Thymus (tissue), 11 donors: ENCODE measurements around the gene NFILZ. TPM values are rescaled to one million over a fixed set of nuclear protein-coding genes. Genes with fewer than 3 reads are reported as not detected.

ENCODE experiments used
- DNase-seq, 9 donors: peaks; one replicate each; pipeline ENCODE4 v3.0.0-alpha.2; 2013; ENCODE audit warnings: low spot score in 9 of 9, low read depth in 6 of 9, missing footprints in 1 of 9
- H3K27ac ChIP-seq, 2 donors: one replicate each; pipeline ENCODE4 v1.5.1; 2013; ENCODE audit warnings: control low read depth in 1 of 2, low read depth in 1 of 2, low read length in 1 of 2, mild to moderate bottlenecking in 1 of 2, moderate library complexity in 1 of 2
- H3K27me3 ChIP-seq, 2 donors: one replicate each; pipeline ENCODE4 v1.5.1; 2013; ENCODE audit warnings: low read length in 1 of 2; ENCODE audit not compliant: control insufficient read depth in 2 of 2, insufficient read depth in 1 of 2
- H3K36me3 ChIP-seq, 2 donors: one replicate each; pipeline ENCODE4 v1.5.1; 2013; ENCODE audit warnings: low read length in 1 of 2, mild to moderate bottlenecking in 1 of 2, moderate library complexity in 1 of 2; ENCODE audit not compliant: control insufficient read depth in 2 of 2, insufficient read depth in 2 of 2
- H3K4me1 ChIP-seq, 2 donors: one replicate each; pipeline ENCODE4 v1.5.1; 2013; ENCODE audit warnings: low read length in 2 of 2; ENCODE audit not compliant: control insufficient read depth in 2 of 2, insufficient read depth in 2 of 2
- H3K4me3 ChIP-seq, 2 donors: one replicate each; pipeline ENCODE4 v1.5.1; 2013; ENCODE audit warnings: low read length in 2 of 2, control low read depth in 1 of 2, mild to moderate bottlenecking in 1 of 2
- H3K9me3 ChIP-seq, 2 donors: one replicate each; pipeline ENCODE4 v1.5.1; 2013; ENCODE audit warnings: low read length in 1 of 2, mild to moderate bottlenecking in 1 of 2; ENCODE audit not compliant: control insufficient read depth in 2 of 2, insufficient read depth in 1 of 2
- WGBS: extraction: QIAGEN DNeasy Blood & Tissue Kit; methylation state at CpG from one replicate; pipeline ENCODE4 v1.1.7; 2013; 5-methylcytosine and 5-hydroxymethylcytosine counted together
- polyA plus RNA-seq: library from polyadenylated mRNA; stranded (reverse); fragments of 200-250 nt; gene quantifications from one replicate; pipeline ENCODE4 v1.2.3, GENCODE V29; 2013
- total RNA-seq: library from RNA; stranded (reverse); fragments of 120-200 nt; gene quantifications from one replicate; pipeline ENCODE4 v1.2.4, GENCODE V29; 2013
- donor health status: healthy.

Gene NFILZ
- total and polyA plus RNA-seq, 2 donors, result not detected

DNA sequence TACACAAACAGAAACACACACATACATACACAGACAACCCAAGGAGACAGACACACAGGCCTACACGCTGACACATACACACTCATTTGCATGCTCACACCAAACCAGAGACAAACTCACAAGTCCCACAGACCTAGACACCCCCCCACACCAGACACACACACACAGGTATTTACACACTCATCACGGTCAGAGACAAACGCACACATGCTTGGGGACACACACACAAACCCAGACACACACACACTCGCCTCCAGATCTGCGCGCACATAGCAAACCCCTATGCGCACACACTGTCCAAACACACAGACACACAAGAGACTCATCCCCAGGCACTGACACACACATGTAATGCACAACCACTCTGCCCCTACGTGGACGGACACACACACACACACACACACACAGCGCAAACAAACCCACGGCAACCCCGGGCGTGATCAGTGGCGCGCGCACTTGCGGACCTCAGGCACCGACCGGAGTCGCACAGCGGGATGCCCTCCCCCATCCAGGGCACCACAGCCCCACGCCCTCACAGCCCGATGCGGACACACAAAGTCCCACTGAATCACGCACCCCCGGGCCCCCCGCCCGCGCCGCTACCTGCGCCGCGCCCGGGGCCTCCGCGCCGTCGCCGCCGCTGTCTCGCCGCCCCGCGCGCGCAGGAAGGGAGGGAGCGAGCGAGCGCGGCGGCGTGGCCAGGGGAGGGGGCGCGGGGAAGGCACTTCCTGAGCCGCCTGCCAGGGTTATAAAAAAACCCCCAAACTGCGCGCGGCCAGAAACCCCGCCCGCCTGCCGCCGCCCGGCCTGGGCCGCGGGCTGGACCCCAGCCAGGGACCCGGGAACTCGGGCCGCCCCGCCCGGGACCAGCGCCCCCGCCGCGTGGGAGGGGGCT lies 20.1 kb upstream of the NFILZ start, which contains the start of gene ADAMTS10:
Gene ADAMTS10, minus strand, starts transcription at position 675 of the 895 bp plus-strand sequence. CDS start 5,005 bp downstream, outside the sequence.
- Histone ChIP-seq H3K4me3 (peak within 1 kb of the TSS; percentile 66 to 79), H3K36me3 (no peaks in the 10 kb centered on the region), H3K4me1 (peaks cover 6 to 45% of the 10 kb centered on the region in 2 donors), H3K9me3 (peaks cover 0 to 8% of the 10 kb centered on the region in 2 donors), H3K27ac (peak within 1 kb of the TSS; percentile 68 to 69), H3K27me3 (peaks cover 0 to 11% of the 10 kb centered on the region in 2 donors)
- WGBS, result 1% methylated on average over 74 of the region's 74 CpGs
- DNase-seq, result peak in 7 of 9 donors; percentile 27 to 83 (median 59)

DNA sequence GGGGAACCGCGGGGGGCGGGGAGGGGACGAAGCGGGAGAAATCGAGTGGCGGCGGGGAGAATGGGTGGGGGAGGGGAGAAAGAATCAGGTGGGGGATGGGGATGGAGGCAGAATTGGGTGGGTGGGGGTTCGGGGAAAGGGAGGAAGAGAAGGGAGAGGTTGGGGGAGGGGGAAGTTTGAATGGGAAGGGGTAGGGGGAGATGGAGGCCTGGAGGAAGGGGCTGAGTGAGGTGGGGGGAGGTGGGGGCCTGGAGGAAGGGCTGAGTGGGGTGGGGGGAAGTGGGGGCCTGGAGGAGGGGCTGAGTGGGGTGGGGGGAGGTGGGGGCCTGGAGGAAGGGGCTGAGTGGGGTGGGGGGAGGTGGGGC lies 19.5 kb upstream of the NFILZ start:
- Histone ChIP-seq H3K4me3 (peak overlapping the region in 1 of 2 donors; percentile 66), H3K36me3 (no peaks in the 10 kb centered on the region), H3K9me3 (peaks cover 0 to 3% of the 10 kb centered on the region in 2 donors), H3K27ac (peak overlapping the region in 1 of 2 donors; percentile 68), H3K4me1 (peaks cover 6 to 47% of the 10 kb centered on the region in 2 donors), H3K27me3 (peaks cover 0 to 11% of the 10 kb centered on the region in 2 donors)
- DNase-seq, result peak in 1 of 9 donors; percentile 40
- WGBS, result 4% methylated on average over 9 of the region's 9 CpGs

DNA sequence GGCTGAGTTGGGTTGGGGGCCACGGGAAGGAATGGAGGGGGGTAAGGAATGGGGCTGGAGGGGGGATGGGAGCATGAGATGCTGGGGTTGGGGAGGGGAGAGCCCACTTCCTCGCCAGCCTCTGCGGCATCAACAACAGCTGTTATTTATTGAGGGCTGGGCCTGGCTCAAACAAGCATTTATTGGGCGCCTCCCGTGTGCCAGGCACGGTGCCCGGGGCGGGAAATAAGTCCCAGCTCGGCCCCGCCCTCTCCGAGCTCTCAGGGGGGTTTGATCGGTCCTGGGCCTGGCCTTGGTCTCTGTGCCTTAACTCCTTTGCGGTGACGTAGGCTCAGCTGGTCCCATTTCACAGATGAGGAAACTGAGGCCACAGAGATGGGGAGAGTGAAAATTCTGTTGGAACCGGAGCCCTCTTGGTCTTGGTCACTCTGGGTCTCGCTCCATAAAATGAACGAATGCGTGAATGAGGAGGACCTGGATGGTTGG lies 19.0 kb upstream of the NFILZ start:
- peak in 5 of 9 donors; percentile 28 to 65 (median 46) for DNase-seq
- Histone ChIP-seq H3K36me3 (no peaks in the 10 kb centered on the region), H3K4me3 (no peak overlapping the region), H3K9me3 (peaks cover 0 to 3% of the 10 kb centered on the region in 2 donors), H3K4me1 (peaks cover 6 to 47% of the 10 kb centered on the region in 2 donors), H3K27ac (peak overlapping the region; percentile 33 to 69), H3K27me3 (peaks cover 0 to 12% of the 10 kb centered on the region in 2 donors)
- WGBS, result 47% methylated on average over 18 of the region's 18 CpGs

DNA sequence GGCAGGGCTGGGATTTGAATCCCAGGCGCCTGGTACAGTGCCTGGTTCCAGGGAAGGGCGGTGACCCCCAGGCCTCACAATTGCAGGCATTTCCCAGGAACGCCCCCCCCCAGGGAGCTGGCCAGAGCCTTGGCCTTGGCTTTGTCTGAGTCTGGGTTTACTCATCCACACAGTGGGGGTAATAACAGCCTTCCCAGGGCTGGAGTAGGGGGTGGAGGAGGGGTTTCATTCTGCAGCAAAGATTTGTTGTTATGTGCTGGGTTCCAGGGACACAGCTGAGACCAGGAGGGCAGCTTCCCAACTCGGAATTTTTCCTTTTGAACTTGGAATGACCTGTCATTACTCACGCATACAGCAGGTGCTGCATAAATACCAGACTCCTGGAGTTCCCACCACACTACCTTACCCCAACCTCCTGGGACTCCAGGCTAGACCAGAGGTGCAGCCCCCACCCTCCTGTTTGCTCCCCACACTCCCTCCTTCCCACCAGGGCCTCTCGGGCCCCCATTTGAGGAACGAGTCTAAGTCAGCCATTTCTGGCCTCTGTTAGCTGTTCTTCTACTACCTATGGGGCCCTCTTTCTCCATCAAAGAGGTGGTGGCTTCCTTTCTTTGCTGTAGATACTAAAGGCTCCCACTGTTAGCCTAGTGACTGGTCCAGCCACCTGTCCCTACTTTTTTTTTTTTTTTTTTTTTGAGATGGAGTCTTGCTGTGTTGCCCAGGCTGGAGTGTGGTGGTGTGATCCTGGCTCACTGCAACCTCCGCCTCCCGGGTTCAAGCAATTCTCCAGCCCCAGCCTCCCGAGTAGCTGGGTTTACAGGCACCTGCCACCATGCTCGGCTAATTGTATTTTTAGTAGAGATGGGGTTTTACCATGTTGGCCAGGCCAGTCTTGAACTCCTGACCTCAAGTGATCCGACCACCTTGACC lies 18.3 kb upstream of the NFILZ start:
- no peak overlapping the region for H3K4me3 ChIP-seq
- H3K36me3 ChIP-seq, result no peaks in the 10 kb centered on the region
- H3K4me1 ChIP-seq, result peaks cover 6 to 47% of the 10 kb centered on the region in 2 donors
- peak overlapping the region; percentile 22 to 69 for H3K27ac ChIP-seq
- H3K27me3 ChIP-seq, result peaks cover 0 to 14% of the 10 kb centered on the region in 2 donors
- peaks cover 0 to 3% of the 10 kb centered on the region in 2 donors for H3K9me3 ChIP-seq
- peak in 1 of 9 donors; percentile 57 for DNase-seq
- WGBS, result 79% methylated on average over 12 of the region's 12 CpGs

DNA sequence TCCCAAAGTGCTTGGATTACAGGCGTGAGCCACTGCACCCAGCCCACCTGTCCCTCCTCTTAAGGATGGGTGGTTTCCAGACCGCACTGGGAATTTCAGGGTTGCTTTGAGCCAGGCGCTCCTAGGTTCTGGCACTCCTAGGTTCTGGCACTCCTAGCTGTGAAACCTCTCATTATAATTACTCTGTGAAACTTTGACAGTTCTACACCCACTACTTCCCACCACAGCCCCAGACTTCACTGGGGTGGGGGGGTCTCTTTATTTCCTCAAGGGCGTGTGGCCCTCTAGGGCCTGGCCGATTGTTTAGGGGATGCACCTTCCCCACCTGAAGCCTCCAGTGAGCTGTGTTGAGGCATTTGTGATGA lies 17.6 kb upstream of the NFILZ start:
- no peak overlapping the region for H3K4me3 ChIP-seq
- peaks cover 0 to 20% of the 10 kb centered on the region in 2 donors for H3K27me3 ChIP-seq
- peak in 1 of 9 donors; percentile 39 for DNase-seq
- WGBS, result 70% methylated on average over 5 of the region's 5 CpGs
- no peaks in the 10 kb centered on the region for H3K36me3 ChIP-seq
- peaks cover 0 to 3% of the 10 kb centered on the region in 2 donors for H3K9me3 ChIP-seq
- H3K4me1 ChIP-seq, result peaks cover 6 to 47% of the 10 kb centered on the region in 2 donors
- no peak overlapping the region for H3K27ac ChIP-seq

DNA sequence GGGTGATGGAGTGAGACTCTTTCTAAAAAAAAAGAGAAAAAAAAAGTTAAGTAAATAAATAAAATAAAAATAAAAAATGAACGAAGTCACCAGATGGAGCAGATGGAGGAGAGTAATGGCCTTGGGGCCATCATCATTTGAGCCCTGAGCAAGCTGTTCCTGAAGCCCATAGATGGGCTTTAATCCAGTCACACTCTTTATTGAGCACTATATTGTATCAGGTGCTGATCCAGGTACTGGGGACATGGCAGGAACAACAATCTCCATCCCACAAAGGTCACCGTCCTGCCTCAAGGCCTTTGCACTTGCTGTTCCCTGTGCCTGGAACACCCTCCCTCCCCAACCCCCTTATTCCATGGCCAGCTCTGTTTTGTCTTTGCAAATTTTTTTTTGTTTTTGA lies 16.0 kb upstream of the NFILZ start:
- Histone ChIP-seq H3K9me3 (peaks cover 0 to 3% of the 10 kb centered on the region in 2 donors), H3K27ac (no peak overlapping the region), H3K4me3 (no peak overlapping the region), H3K4me1 (peaks cover 6 to 32% of the 10 kb centered on the region in 2 donors), H3K36me3 (no peaks in the 10 kb centered on the region), H3K27me3 (peaks cover 0 to 16% of the 10 kb centered on the region in 2 donors)
- no peak for DNase-seq
- 94% methylated on average over 2 of the region's 2 CpGs for WGBS

DNA sequence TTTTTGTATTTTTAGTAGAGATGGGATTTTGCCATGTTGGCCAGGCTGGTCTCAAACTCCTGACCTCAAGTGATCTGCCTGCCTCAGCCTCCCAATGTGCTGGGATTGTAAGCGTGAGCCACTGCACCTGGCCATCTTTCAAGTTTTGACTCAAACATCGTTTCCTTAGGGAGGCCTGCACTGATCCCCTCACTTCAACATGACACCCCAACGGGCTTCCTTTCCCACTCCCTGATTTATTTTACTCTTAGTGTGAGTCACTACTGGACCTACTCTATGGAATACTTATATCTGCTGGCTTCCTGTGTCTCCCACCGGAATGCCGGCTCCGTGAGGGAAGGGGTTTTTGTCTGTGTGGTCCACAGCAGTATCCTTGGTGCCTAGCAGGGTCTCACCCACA lies 15.4 kb upstream of the NFILZ start:
- Histone ChIP-seq H3K27me3 (peaks cover 0 to 10% of the 10 kb centered on the region in 2 donors), H3K27ac (no peak overlapping the region), H3K9me3 (peaks cover 0 to 3% of the 10 kb centered on the region in 2 donors), H3K4me1 (peaks cover 6 to 26% of the 10 kb centered on the region in 2 donors), H3K36me3 (no peaks in the 10 kb centered on the region), H3K4me3 (no peak overlapping the region)
- 69% methylated on average over 6 of the region's 6 CpGs for WGBS
- DNase-seq, result no peak

DNA sequence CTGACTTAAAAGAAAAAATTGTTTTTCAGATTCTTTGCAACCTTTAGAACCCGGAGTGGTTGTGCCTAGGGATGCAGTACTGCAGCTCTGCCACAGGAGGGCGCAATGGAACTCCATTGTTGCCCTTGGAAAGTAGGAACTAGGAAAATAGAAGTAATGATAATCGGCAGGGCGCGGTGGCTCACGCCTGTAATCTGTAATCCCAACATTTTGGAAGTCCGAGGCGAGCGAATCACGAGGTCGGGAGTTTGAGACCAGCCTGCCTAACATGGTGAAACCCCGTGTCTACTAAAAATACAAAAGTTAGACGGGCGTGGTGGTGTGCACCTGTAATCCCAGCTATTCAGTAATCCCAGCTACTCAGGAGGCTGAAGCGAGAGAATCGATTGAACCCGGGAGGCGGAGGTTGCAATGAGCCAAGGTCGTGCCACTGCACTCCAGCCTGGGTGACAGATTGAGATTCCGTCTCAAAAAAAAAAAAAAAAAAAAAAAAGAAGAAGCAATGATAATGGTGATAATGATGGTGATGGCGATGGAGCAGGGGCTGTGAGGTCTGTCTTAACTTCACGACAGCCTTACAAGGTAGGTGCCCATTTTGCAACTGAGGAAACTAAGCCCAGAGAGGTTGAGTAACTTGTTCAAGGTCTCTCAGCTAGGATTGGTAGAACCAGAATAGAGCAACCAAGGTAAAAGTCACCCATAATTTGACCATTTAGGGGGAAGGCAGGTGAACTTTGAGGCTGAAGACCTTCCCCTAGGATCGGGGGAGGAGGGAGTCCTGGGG lies 14.4 kb upstream of the NFILZ start:
- Histone ChIP-seq H3K27me3 (peaks cover 0 to 9% of the 10 kb centered on the region in 2 donors), H3K36me3 (no peaks in the 10 kb centered on the region), H3K4me1 (peaks cover 6 to 23% of the 10 kb centered on the region in 2 donors), H3K4me3 (no peak overlapping the region), H3K9me3 (peaks cover 0 to 6% of the 10 kb centered on the region in 2 donors), H3K27ac (no peak overlapping the region)
- peak in 6 of 9 donors; percentile 34 to 74 (median 57) for DNase-seq
- 35% methylated on average over 23 of the region's 23 CpGs for WGBS
